NB4 (cell line): Measurements from ENCODE around the gene JPT2.

Experiments
- CTCF ChIP-seq: IDR thresholded peaks from one replicate; pipeline ENCODE4 v1.5.1; 2012; ENCODE audit warnings: low read depth, low read length
- POLR2A ChIP-seq: IDR thresholded peaks from 2 replicates; pipeline ENCODE4 v1.6.1; 2011; ENCODE audit warnings: mild to moderate bottlenecking; ENCODE audit not compliant: insufficient read length; ENCODE audit errors: extremely low read depth

- TF ChIP-seq CTCF: no peak
- no peak for TF ChIP-seq POLR2A
These were observed 18.8 kb downstream of the JPT2 start for GRCh38 chr16:1696863-1697262.
